ENCODE data around the gene ARHGAP26.

GRCh38 chr5:142845402-142845921, 75.3 kb downstream of the ARHGAP26 start:
- no peak for TF ChIP-seq JUN (IDR thresholded peaks at IDR 0.05; ENCODE audit: borderline replicate concordance, insufficient read depth, insufficient read length, low read depth)
- no peak for TF ChIP-seq POLR2A (IDR thresholded peaks at IDR 0.05; ENCODE audit: low read depth, low read length)
- no peak for TF ChIP-seq CTCF (IDR thresholded peaks at IDR 0.05; ENCODE audit: extremely low read depth in 1 of 2, insufficient read depth in 1 of 2, low read depth in 1 of 2, low read length in 2 of 2)
- TF ChIP-seq EZH2 (IDR thresholded peaks at IDR 0.05; ENCODE audit: borderline replicate concordance, low read depth, low read length, severe bottlenecking): no peak
- TF ChIP-seq MAX (IDR thresholded peaks at IDR 0.05; ENCODE audit: insufficient read depth, insufficient read length): no peak
- no peak for TF ChIP-seq POLR2AphosphoS5 (IDR thresholded peaks at IDR 0.05; ENCODE audit: insufficient read depth, low read depth, low read length)
- TF ChIP-seq GATA2 (IDR thresholded peaks at IDR 0.05; ENCODE audit: insufficient read depth, insufficient read length, low read depth, low read length): no peak
- no peak for TF ChIP-seq MYC (IDR thresholded peaks at IDR 0.05; ENCODE audit: low read depth, low read length)
